Peyer's patch (tissue), 4 donors: Measurements from ENCODE around the gene SFXN1.

ENCODE experiments used
- CTCF ChIP-seq, 6 experiments: fragments of 450-650 bp in 4 of 6; fragments of 200-600 bp in 2 of 6; sonication (generic) in 1 of 6; IDR thresholded peaks; one replicate each; pipeline ENCODE4 v1.5.1; 2017 to 2019; ENCODE audit warnings: antibody characterized with exemption in 6 of 6, mild to moderate bottlenecking in 3 of 6, moderate library complexity in 1 of 6
- POLR2A ChIP-seq, 2 donors: fragments of 450-650 bp; IDR thresholded peaks; one replicate each; pipeline ENCODE4 v1.5.1; 2017; ENCODE audit warnings: antibody characterized with exemption in 2 of 2, mild to moderate bottlenecking in 2 of 2, moderate library complexity in 2 of 2

GRCh38 chr5:175550055-175550805 is 71.9 kb downstream of the SFXN1 start:
- no peak for TF ChIP-seq CTCF (IDR thresholded peaks at IDR 0.05)
- no peak for TF ChIP-seq POLR2A (IDR thresholded peaks at IDR 0.05)
